GM12878 (cell line): Measurements from ENCODE around the gene FGD5. TPM values are rescaled to one million over a fixed set of nuclear protein-coding genes. Genes with fewer than 3 reads are reported as not detected.
A peak's percentile ranks its signal among the peaks of the same experiment; 100 is the strongest.

ENCODE experiments used
- ATAC-seq: fragments of 200-7000 bp; cut with Tn5 transposase; 3 replicates; pipeline ENCODE4 v1.9.1; 2020; ENCODE audit warnings: mild to moderate bottlenecking, moderate library complexity
- BruUV-seq: library from RNA; stranded (reverse); fragments of 400-500 nt; replicated peaks from 2 replicates; lab custom pipeline; 2021; lab: Mats Ljungman, UMichigan
- CTCF ChIA-PET: fragments of 300-600 bp; sonication (Branson Sonifier 250); formaldehyde crosslinking; extraction: SDS; loops from one replicate; lab custom pipeline; 2021; ENCODE audit warnings: inconsistent platforms; lab: Yijun Ruan, JAX
- POLR2A ChIA-PET: fragments of 350-600 bp; formaldehyde crosslinking; extraction: SDS; loops from one replicate; lab custom pipeline; 2021; ENCODE audit warnings: inconsistent platforms; lab: Charles Lee
- RAD21 ChIA-PET: fragments of 300-600 bp; sonication (Branson Sonifier 250); formaldehyde crosslinking; loops from one replicate; lab custom pipeline; 2023; ENCODE audit warnings: antibody characterized with exemption; ENCODE audit not compliant: unreplicated experiment; lab: Charles Lee
- SMC1A ChIA-PET: fragments of 300-600 bp; sonication (Branson Sonifier 250); formaldehyde crosslinking; loops from one replicate; lab custom pipeline; 2023; ENCODE audit not compliant: unreplicated experiment, uncharacterized antibody; lab: Charles Lee
- DNase-seq: peaks from one replicate; pipeline ENCODE4 v3.0.0-alpha.2; 2011; ENCODE audit warnings: low read depth, low spot score
- FAIRE-seq: peaks from 3 replicates; lab custom pipeline; 2011; peaks lifted over from hg19 to GRCh38; lab: Jason Lieb, UNC
- H2AFZ ChIP-seq: 2 replicates; pipeline ENCODE4 v1.6.0; 2011; ENCODE audit warnings: low read depth, low read length, control low read depth; ENCODE audit not compliant: control insufficient read depth
- H3K27ac ChIP-seq: 2 replicates; pipeline ENCODE4 v1.5.1; 2011; ENCODE audit warnings: control low read depth; ENCODE audit not compliant: control insufficient read depth, insufficient read depth
- H3K27me3 ChIP-seq, 2 experiments: replicated peaks in 1 of 2; 2 replicates each; pipeline versions ENCODE4 v1.6.0 to v1.6.1; 2011; ENCODE audit warnings: low read length in 1 of 2; ENCODE audit not compliant: control insufficient read depth in 2 of 2, insufficient read depth in 2 of 2
- H3K36me3 ChIP-seq, 2 experiments: 2 replicates each; pipeline ENCODE4 v1.5.1; 2011; ENCODE audit warnings: low read length in 1 of 2; ENCODE audit not compliant: control insufficient read depth in 2 of 2, insufficient read depth in 2 of 2
- H3K4me1 ChIP-seq: 2 replicates; pipeline ENCODE4 v1.6.1; 2011; ENCODE audit warnings: mild to moderate bottlenecking, low read length, moderate library complexity, mixed read lengths; ENCODE audit not compliant: control insufficient read depth, insufficient read depth
- H3K4me2 ChIP-seq: 2 replicates; pipeline ENCODE4 v1.6.0; 2011; ENCODE audit warnings: control low read depth; ENCODE audit not compliant: control insufficient read depth, insufficient read depth
- H3K4me3 ChIP-seq: fragments of 200-600 bp; sonication (generic); 2 replicates; pipeline ENCODE4 v1.5.1; 2016
- H3K79me2 ChIP-seq: 2 replicates; pipeline ENCODE4 v1.6.0; 2011; ENCODE audit warnings: low read length; ENCODE audit not compliant: control insufficient read depth, insufficient read depth
- H3K9ac ChIP-seq: 2 replicates; pipeline ENCODE4 v1.8.0; 2011; ENCODE audit warnings: low read length, control low read depth, mixed read lengths; ENCODE audit not compliant: control insufficient read depth, insufficient read depth
- H3K9me3 ChIP-seq: replicated peaks from 3 replicates; pipeline ENCODE4 v1.5.1; 2011; ENCODE audit warnings: mild to moderate bottlenecking, low read length; ENCODE audit not compliant: control insufficient read depth, insufficient read depth
- H4K20me1 ChIP-seq: 2 replicates; pipeline ENCODE4 v1.6.0; 2011; ENCODE audit not compliant: control insufficient read depth, insufficient read depth
- BRCA1 ChIP-seq: IDR thresholded peaks from 2 replicates; pipeline ENCODE4 v1.6.1; 2011; ENCODE audit warnings: low read depth, low read length, improper control_type of control experiment
- CHD4 ChIP-seq: fragments of 200-600 bp; sonication (generic); IDR thresholded peaks from 2 replicates; pipeline ENCODE4 v1.6.1; 2016; ENCODE audit warnings: mild to moderate bottlenecking
- EGR1 ChIP-seq, 2 experiments: IDR thresholded peaks; 1 replicate in 1 of 2; 2 replicates in 1 of 2; pipeline ENCODE4 v1.6.1; 2011 to 2012; ENCODE audit warnings: low read depth in 2 of 2, low read length in 2 of 2, borderline replicate concordance in 1 of 2, mild to moderate bottlenecking in 1 of 2, moderate library complexity in 1 of 2
- HCFC1 ChIP-seq: fragments of 150-350 bp; IDR thresholded peaks from 2 replicates; pipeline ENCODE4 v1.6.1; 2014; ENCODE audit warnings: low read length
- JUNB ChIP-seq: IDR thresholded peaks from 2 replicates; pipeline ENCODE4 v1.6.1; 2016; ENCODE audit warnings: antibody characterized with exemption, mild to moderate bottlenecking
- MTA2 ChIP-seq: fragments of 450-650 bp; IDR thresholded peaks from 2 replicates; pipeline ENCODE4 v1.6.1; 2016; ENCODE audit warnings: low read depth, mild to moderate bottlenecking, moderate library complexity
- MXI1 ChIP-seq: fragments of 150-350 bp; IDR thresholded peaks from 2 replicates; pipeline ENCODE4 v1.6.1; 2011; ENCODE audit warnings: low read depth, mild to moderate bottlenecking, inconsistent platforms, low read length, improper control_type of control experiment
- NBN ChIP-seq: fragments of 450-650 bp; IDR thresholded peaks from 2 replicates; pipeline ENCODE4 v1.6.1; 2016
- NFIC ChIP-seq: IDR thresholded peaks from 2 replicates; pipeline ENCODE4 v1.6.1; 2012; ENCODE audit warnings: low read depth, mild to moderate bottlenecking, inconsistent platforms, low read length, moderate library complexity
- SRF ChIP-seq, 2 experiments: IDR thresholded peaks; 2 replicates each; pipeline ENCODE4 v1.6.1; 2011; ENCODE audit warnings: low read depth in 2 of 2, low read length in 2 of 2, mild to moderate bottlenecking in 1 of 2, moderate library complexity in 1 of 2
- ZNF207 ChIP-seq: fragments of 450-650 bp; IDR thresholded peaks from 2 replicates; pipeline ENCODE4 v1.6.1; 2014; ENCODE audit warnings: antibody characterized with exemption, mild to moderate bottlenecking, borderline replicate concordance
- ZNF274 ChIP-seq: IDR thresholded peaks from one replicate; pipeline ENCODE4 v1.8.0; 2011; ENCODE audit not compliant: insufficient read length, insufficient read depth
- WGBS: methylation state at CpG from one replicate; pipeline ENCODE4 v1.1.6; 2016; ENCODE audit warnings: low lambda C conversion rate; ENCODE audit not compliant: insufficient replicate concordance, insufficient coverage; ENCODE audit errors: missing lambda C conversion rate; 5-methylcytosine and 5-hydroxymethylcytosine counted together
- in situ Hi-C: fragments of 300-500 bp; cut with MboI; formaldehyde crosslinking; loops from 9 replicates; pipeline ENCODE4 v1.14.3; 2018; ENCODE audit warnings: mixed read lengths
- intact Hi-C: fragments of 100-400 bp; cut with micrococcal nuclease; formaldehyde crosslinking; loops from one replicate; pipeline ENCODE4 v1.14.2; 2022; ENCODE audit not compliant: unreplicated experiment
- polyA plus RNA-seq, 11 experiments: library from polyadenylated mRNA; depleted of rRNA in 4 of 11; unstranded in 6 of 11; stranded (reverse) in 5 of 11; fragments of >200 nt; fragmentation: Nextera tagmentation in 4 of 11; fragmentation: Illumina TruSeq in 1 of 11; extraction: Ambion mirVana in 4 of 11; extraction: Trizol in 1 of 11; gene quantifications; 1 replicate in 1 of 11; 2 replicates in 10 of 11; pipeline versions ENCODE4 v1.2.1 to v1.2.3, GENCODE V29; 2011 to 2016; ENCODE audit warnings: inconsistent platforms in 2 of 11, missing spikeins in 2 of 11, low read depth in 1 of 11
- total RNA-seq, 4 experiments: library from RNA; depleted of rRNA in 3 of 4; stranded (reverse); fragments of >200 nt in 3 of 4; fragmentation: Illumina TruSeq in 1 of 4; extraction: Trizol in 1 of 4; gene quantifications; 2 replicates each; pipeline versions ENCODE4 v1.2.1 to v1.2.3, GENCODE V29; 2013 to 2021
- TF ChIP-seq, protein P1 (sequence below): fragments of 450-650 bp; IDR thresholded peaks from 2 replicates; pipeline ENCODE4 v1.6.1; 2016; ENCODE audit warnings: mild to moderate bottlenecking, moderate library complexity, borderline replicate concordance
- TF ChIP-seq, protein P2 (sequence below): IDR thresholded peaks from 2 replicates; pipeline ENCODE4 v1.6.1; 2012; ENCODE audit warnings: low read depth, low read length, improper control_type of control experiment
- TF ChIP-seq, protein P3 (sequence below): IDR thresholded peaks from 2 replicates; pipeline ENCODE4 v1.6.1; 2011; ENCODE audit warnings: low read depth, low read length, improper control_type of control experiment, borderline replicate concordance
- TF ChIP-seq, protein P4 (sequence below): fragments of 450-650 bp; IDR thresholded peaks from 2 replicates; pipeline ENCODE4 v1.6.1; 2018; ENCODE audit warnings: borderline replicate concordance, mild to moderate bottlenecking; ENCODE audit not compliant: partially characterized antibody

Gene FGD5
- total and polyA plus RNA-seq, 10 of the 15 experiments (the other 5 are each of a cell fraction or from before 2014, with no cell fraction given) = 0.03 to 0.13 (median 0.11) TPM; not detected in 3

DNA sequence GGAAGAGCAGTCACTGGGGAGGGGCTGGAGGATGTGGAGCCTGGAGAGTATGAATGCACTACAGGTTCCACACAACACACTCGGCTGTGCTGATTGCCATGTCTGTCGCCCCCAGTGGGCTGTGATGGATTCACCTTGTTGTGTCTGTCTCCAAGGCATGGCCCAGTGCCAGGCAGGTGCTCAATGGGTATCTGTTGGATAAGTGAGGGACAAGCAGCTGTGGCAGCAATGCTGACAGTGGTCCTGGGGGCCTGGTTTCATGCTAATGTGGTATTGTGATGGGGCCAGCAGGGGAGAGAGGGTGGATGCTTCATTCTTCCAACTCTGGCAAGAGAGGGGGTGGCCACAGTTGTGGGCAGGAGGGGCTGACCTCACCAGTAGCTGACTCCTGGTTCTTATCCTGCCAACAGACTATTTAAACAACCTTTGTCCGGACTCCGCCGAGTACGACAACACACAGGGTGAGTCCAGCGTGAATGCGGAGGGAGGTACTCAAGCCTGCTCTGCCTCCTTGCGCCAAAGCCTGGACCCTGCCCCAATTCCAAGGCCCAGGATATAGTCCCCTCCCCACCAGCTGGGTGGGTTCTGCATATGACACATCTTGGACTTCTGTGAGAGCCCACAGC lies 81.3 kb downstream of the FGD5 start:
- BruUV-seq = no TSS peak
- H3K36me3 ChIP-seq = no peaks in the 10 kb centered on the region
- POLR2A ChIA-PET = no interaction called here
- H3K79me2 ChIP-seq = no peaks in the 10 kb centered on the region
- no peak overlapping the region for H3K9ac ChIP-seq
- H3K9me3 ChIP-seq = no peaks in the 10 kb centered on the region; the same call in 1 of the 3 replicates
- H2AFZ ChIP-seq = no peak overlapping the region
- no peak overlapping the region for H3K4me2 ChIP-seq
- CTCF ChIA-PET = interaction anchor here (1.2 to 1.3 kb wide), 2 partner anchors 21 to 117 kb away, joined by 3 read pairs; no protein-coding TSS in a partner anchor
- ATAC-seq = peak; percentile 21; the same call in 1 of the 3 replicates
- RAD21 ChIA-PET = no interaction called here
- no peaks in the 10 kb centered on the region; a peak in 1 of 4 replicates for H3K27me3 ChIP-seq
- in situ Hi-C loops (no loop called here), intact Hi-C loops (no loop called here)
- H3K27ac ChIP-seq = no peak overlapping the region
- H3K4me1 ChIP-seq = no peaks in the 10 kb centered on the region
- H4K20me1 ChIP-seq = no peaks in the 10 kb centered on the region
- SMC1A ChIA-PET = no interaction called here
- H3K4me3 ChIP-seq = no peak overlapping the region
- FAIRE-seq = no peak
- 60% methylated on average over 9 of the region's 9 CpGs for WGBS
- DNase-seq = no peak
- TF ChIP-seq ZNF207 = no peak
- no peak for TF ChIP-seq SRF (IDR thresholded peaks at IDR 0.05; ENCODE audit: low read depth in 2 of 2, low read length in 2 of 2)
- TF ChIP-seq BRCA1 = no peak
- TF ChIP-seq MTA2 = no peak
- TF ChIP-seq NBN = no peak
- no peak for TF ChIP-seq HCFC1
- no peak for TF ChIP-seq ZNF274
- TF ChIP-seq, protein P1, sequence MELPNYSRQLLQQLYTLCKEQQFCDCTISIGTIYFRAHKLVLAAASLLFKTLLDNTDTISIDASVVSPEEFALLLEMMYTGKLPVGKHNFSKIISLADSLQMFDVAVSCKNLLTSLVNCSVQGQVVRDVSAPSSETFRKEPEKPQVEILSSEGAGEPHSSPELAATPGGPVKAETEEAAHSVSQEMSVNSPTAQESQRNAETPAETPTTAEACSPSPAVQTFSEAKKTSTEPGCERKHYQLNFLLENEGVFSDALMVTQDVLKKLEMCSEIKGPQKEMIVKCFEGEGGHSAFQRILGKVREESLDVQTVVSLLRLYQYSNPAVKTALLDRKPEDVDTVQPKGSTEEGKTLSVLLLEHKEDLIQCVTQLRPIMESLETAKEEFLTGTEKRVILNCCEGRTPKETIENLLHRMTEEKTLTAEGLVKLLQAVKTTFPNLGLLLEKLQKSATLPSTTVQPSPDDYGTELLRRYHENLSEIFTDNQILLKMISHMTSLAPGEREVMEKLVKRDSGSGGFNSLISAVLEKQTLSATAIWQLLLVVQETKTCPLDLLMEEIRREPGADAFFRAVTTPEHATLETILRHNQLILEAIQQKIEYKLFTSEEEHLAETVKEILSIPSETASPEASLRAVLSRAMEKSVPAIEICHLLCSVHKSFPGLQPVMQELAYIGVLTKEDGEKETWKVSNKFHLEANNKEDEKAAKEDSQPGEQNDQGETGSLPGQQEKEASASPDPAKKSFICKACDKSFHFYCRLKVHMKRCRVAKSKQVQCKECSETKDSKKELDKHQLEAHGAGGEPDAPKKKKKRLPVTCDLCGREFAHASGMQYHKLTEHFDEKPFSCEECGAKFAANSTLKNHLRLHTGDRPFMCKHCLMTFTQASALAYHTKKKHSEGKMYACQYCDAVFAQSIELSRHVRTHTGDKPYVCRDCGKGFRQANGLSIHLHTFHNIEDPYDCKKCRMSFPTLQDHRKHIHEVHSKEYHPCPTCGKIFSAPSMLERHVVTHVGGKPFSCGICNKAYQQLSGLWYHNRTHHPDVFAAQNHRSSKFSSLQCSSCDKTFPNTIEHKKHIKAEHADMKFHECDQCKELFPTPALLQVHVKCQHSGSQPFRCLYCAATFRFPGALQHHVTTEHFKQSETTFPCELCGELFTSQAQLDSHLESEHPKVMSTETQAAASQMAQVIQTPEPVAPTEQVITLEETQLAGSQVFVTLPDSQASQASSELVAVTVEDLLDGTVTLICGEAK = no peak
- TF ChIP-seq CHD4 = no peak
- TF ChIP-seq, protein P2, sequence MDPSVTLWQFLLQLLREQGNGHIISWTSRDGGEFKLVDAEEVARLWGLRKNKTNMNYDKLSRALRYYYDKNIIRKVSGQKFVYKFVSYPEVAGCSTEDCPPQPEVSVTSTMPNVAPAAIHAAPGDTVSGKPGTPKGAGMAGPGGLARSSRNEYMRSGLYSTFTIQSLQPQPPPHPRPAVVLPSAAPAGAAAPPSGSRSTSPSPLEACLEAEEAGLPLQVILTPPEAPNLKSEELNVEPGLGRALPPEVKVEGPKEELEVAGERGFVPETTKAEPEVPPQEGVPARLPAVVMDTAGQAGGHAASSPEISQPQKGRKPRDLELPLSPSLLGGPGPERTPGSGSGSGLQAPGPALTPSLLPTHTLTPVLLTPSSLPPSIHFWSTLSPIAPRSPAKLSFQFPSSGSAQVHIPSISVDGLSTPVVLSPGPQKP = no peak
- TF ChIP-seq, protein P3, sequence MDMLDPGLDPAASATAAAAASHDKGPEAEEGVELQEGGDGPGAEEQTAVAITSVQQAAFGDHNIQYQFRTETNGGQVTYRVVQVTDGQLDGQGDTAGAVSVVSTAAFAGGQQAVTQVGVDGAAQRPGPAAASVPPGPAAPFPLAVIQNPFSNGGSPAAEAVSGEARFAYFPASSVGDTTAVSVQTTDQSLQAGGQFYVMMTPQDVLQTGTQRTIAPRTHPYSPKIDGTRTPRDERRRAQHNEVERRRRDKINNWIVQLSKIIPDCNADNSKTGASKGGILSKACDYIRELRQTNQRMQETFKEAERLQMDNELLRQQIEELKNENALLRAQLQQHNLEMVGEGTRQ = no peak
- TF ChIP-seq NFIC = no peak
- TF ChIP-seq, protein P4, sequence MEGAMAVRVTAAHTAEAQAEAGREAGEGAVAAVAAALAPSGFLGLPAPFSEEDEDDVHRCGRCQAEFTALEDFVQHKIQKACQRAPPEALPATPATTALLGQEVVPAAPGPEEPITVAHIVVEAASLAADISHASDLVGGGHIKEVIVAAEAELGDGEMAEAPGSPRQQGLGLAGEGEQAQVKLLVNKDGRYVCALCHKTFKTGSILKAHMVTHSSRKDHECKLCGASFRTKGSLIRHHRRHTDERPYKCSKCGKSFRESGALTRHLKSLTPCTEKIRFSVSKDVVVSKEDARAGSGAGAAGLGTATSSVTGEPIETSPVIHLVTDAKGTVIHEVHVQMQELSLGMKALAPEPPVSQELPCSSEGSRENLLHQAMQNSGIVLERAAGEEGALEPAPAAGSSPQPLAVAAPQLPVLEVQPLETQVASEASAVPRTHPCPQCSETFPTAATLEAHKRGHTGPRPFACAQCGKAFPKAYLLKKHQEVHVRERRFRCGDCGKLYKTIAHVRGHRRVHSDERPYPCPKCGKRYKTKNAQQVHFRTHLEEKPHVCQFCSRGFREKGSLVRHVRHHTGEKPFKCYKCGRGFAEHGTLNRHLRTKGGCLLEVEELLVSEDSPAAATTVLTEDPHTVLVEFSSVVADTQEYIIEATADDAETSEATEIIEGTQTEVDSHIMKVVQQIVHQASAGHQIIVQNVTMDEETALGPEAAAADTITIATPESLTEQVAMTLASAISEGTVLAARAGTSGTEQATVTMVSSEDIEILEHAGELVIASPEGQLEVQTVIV = no peak
- TF ChIP-seq JUNB = no peak
- TF ChIP-seq MXI1 = no peak
- TF ChIP-seq EGR1 (IDR thresholded peaks at IDR 0.05; ENCODE audit: borderline replicate concordance in 1 of 2, low read depth in 2 of 2, low read length in 2 of 2) = no peak
